ENCODE data around the gene HPS1. TPM values are rescaled to one million over a fixed set of nuclear protein-coding genes. Genes with fewer than 3 reads are reported as not detected.

HPS1 gene
- total RNA-seq, 4 donors from 2014 or later = 39.0 to 56.7 (median 48.5) TPM

- DNase-seq (ENCODE audit: low spot score) (no peak), ATAC-seq (ENCODE audit: low FRiP score) (no peak)
- TF ChIP-seq CTCF (IDR thresholded peaks at IDR 0.05) = no peak
Observed at GRCh38 chr10:98407017-98407743, 39.6 kb downstream of the HPS1 start.

- no peak for DNase-seq (ENCODE audit: low spot score)
- no peak for TF ChIP-seq CTCF (IDR thresholded peaks at IDR 0.05)
- ATAC-seq (ENCODE audit: low FRiP score) = no peak
Observed at GRCh38 chr10:98405422-98405821, 41.3 kb downstream of the HPS1 start.

GRCh38 chr10:98404571-98405359, 42.0 kb downstream of the HPS1 start:
- DNase-seq (ENCODE audit: low spot score) = no peak
- ATAC-seq (ENCODE audit: low FRiP score) = peak; percentile 79
- TF ChIP-seq CTCF (IDR thresholded peaks at IDR 0.05) = no peak

GRCh38 chr10:98403812-98404504, 42.8 kb downstream of the HPS1 start:
- no peak for ATAC-seq (ENCODE audit: low FRiP score)
- no peak for DNase-seq (ENCODE audit: low spot score)
- no peak for TF ChIP-seq CTCF (IDR thresholded peaks at IDR 0.05)

- TF ChIP-seq CTCF (IDR thresholded peaks at IDR 0.05) = no peak
- ATAC-seq (ENCODE audit: low FRiP score) (no peak), DNase-seq (ENCODE audit: low spot score) (no peak)
Observed at GRCh38 chr10:98402931-98403718, 43.6 kb downstream of the HPS1 start.

- DNase-seq (ENCODE audit: low spot score) (no peak), ATAC-seq (ENCODE audit: low FRiP score) (no peak)
Observed at GRCh38 chr10:98402478-98402877, 44.3 kb downstream of the HPS1 start.

More at GRCh38 chr10:98402478-98402877, 44.3 kb downstream of the HPS1 start:
- no peak for TF ChIP-seq CTCF (IDR thresholded peaks at IDR 0.05)
